ENCODE results near the gene MAML3.

Gene MAML3

DNA sequence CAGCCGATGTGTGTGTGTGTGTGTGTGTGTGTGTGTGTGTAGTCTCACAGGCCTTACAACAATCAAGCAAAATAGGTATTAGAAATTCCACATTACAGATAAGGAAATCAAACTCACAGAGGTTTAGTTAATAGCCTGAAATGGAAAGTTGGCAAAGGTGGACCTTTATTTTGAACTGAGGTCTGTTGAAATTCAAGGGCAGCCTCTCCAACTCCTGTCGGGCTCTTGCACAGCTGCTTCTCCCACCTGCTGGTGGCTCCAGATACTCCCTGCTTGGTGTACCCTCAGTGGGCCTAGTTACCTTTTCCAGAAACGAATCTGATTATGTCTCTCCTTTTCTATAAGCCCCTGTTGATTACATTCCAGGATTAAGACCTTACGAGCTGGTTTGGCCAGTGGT lies 292.5 kb downstream of the MAML3 start:
- ChIA-PET POLR2A (interaction anchor here (0.7 kb wide), 1 partner anchor 10 kb away, joined by 3 read pairs; no protein-coding TSS in a partner anchor), CTCF (no interaction called here)
- no peak for TF ChIP-seq CTCF (IDR thresholded peaks at IDR 0.05; ENCODE audit: insufficient read depth, low read length, missing control alignments)
- DNase-seq (ENCODE audit: low read depth, low spot score): no peak
- no peak overlapping the region for H3K4me3 ChIP-seq (ENCODE audit: low read depth, low read length)

DNA sequence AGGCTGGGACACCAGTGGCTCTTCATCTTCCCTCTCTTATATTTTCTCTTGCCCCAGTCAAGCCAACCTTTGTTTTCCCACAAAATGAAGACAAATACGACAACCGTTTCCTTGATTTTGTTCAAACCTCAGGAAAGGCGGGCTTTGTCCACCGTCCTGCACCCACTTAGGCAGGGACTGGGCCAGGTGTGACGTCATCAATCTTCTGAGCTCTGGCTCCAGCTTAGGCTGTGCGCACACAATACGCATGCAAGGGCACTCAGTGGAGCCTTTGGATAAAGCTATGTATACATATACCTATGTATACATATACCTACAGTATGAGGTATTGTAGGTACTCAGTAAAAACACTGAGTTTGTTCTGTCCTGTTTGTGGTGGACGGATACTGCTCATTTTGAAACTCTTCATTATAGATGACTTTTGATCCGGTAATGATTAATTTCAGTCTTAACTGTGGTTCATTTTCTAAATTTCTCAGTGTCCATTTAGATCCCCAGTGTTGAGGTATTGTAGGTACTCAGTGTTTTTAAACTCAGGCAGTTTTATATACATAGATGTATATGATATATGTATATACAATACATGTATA lies 293.5 kb downstream of the MAML3 start:
- CTCF ChIA-PET: no interaction called here
- H3K4me3 ChIP-seq (ENCODE audit: low read depth, low read length): no peak overlapping the region
- DNase-seq (ENCODE audit: low read depth, low spot score): no peak
- POLR2A ChIA-PET: no interaction called here
- no peak for TF ChIP-seq CTCF (IDR thresholded peaks at IDR 0.05; ENCODE audit: insufficient read depth, low read length, missing control alignments)

- no peak for DNase-seq (ENCODE audit: low read depth, low spot score)
- TF ChIP-seq CTCF (IDR thresholded peaks at IDR 0.05; ENCODE audit: insufficient read depth, low read length, missing control alignments): no peak
- ChIA-PET POLR2A (no interaction called here), CTCF (no interaction called here)
- H3K4me3 ChIP-seq (ENCODE audit: low read depth, low read length): no peak overlapping the region
Observed at GRCh38 chr4:139859876-139860275, 294.1 kb downstream of the MAML3 start.

DNA sequence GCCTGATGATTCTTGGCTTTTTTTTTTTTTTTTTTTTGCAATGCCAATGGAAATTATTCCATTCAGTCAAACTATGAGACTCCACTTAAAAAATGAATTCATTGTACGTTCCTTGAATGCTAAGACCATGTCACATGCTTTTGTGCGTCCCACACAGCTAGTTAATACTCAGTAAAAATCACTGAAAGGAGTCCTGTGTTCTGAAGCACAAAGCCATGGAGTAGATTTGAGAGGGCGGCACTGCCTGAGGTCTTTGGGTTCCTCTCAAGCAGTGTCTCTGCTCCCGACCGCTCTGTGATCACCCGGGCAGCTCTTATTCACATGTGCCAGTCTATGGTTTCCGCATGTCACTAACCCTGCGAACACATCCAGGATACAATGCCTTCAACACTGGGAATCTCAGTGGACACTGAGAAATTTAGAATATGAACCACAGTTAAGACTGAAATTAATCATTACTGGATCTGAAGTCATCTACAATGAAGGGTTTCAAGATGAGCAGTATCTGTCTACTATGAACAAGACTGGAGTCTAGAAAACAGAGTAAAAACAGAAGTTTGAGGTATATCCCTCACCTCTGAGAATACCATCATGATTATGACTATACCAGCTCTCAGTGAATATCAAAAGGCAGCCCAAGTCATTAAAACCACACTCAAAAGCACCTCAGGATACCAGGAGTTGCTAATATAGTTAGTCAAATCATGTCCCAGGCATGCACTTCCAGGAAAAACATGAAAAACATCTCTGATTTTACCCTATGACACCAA lies 295.4 kb downstream of the MAML3 start:
- ChIA-PET CTCF (no interaction called here), POLR2A (no interaction called here)
- DNase-seq (ENCODE audit: low read depth, low spot score): no peak
- H3K4me3 ChIP-seq (ENCODE audit: low read depth, low read length): no peak overlapping the region
- no peak for TF ChIP-seq CTCF (IDR thresholded peaks at IDR 0.05; ENCODE audit: insufficient read depth, low read length, missing control alignments)

GRCh38 chr4:139857977-139858376 lies 296.0 kb downstream of the MAML3 start:
- no peak for DNase-seq (ENCODE audit: low read depth, low spot score)
- POLR2A ChIA-PET: no interaction called here
- CTCF ChIA-PET: no interaction called here
- TF ChIP-seq CTCF (IDR thresholded peaks at IDR 0.05; ENCODE audit: insufficient read depth, low read length, missing control alignments): no peak
- no peak overlapping the region for H3K4me3 ChIP-seq (ENCODE audit: low read depth, low read length)

GRCh38 chr4:139857021-139857420 lies 297.0 kb downstream of the MAML3 start:
- no peak overlapping the region for H3K4me3 ChIP-seq (ENCODE audit: low read depth, low read length)
- POLR2A ChIA-PET: no interaction called here
- no peak for DNase-seq (ENCODE audit: low read depth, low spot score)
- CTCF ChIA-PET: no interaction called here
- TF ChIP-seq CTCF (IDR thresholded peaks at IDR 0.05; ENCODE audit: insufficient read depth, low read length, missing control alignments): no peak

Data from AG04449 (cell line).